ENCODE measurements around the gene ALG14.
"Not testable (repeated sequence)": the region's sequence is repeated elsewhere in the genome, so short reads cannot be mapped to it uniquely, and the experiment has no call there.

ALG14 gene

GRCh38 chr1:95005584-95005983 is 67.2 kb downstream of the ALG14 start:
- DNase-seq = no peak

GRCh38 chr1:95004013-95004412 is 68.7 kb downstream of the ALG14 start:
- no peak for DNase-seq

- no peak for DNase-seq
Measured at GRCh38 chr1:95003433-95003738, 69.4 kb downstream of the ALG14 start.

GRCh38 chr1:95002540-95003432 is 70.0 kb downstream of the ALG14 start:
- DNase-seq = no peak

- DNase-seq = no peak
Measured at GRCh38 chr1:95002164-95002539, 70.6 kb downstream of the ALG14 start.

- no peak for DNase-seq
Measured at GRCh38 chr1:94999456-95000131, 73.2 kb downstream of the ALG14 start.

GRCh38 chr1:94998748-94999147 is 74.0 kb downstream of the ALG14 start:
- DNase-seq = no peak

GRCh38 chr1:94998114-94998513 is 74.6 kb downstream of the ALG14 start:
- DNase-seq = no peak

GRCh38 chr1:94995536-94995935 is 77.2 kb downstream of the ALG14 start:
- DNase-seq = not testable (repeated sequence)

- no peak for DNase-seq
Measured at GRCh38 chr1:94994805-94995204, 77.9 kb downstream of the ALG14 start.

GRCh38 chr1:94993931-94994645 is 78.7 kb downstream of the ALG14 start:
- DNase-seq = no peak

GRCh38 chr1:94992863-94993563 is 79.7 kb downstream of the ALG14 start:
- no peak for DNase-seq

- no peak for DNase-seq
Measured at GRCh38 chr1:94992161-94992560, 80.6 kb downstream of the ALG14 start.

GRCh38 chr1:94989911-94990473 is 82.8 kb downstream of the ALG14 start:
- no peak for DNase-seq

- DNase-seq = no peak
Measured at GRCh38 chr1:94989398-94989797, 83.4 kb downstream of the ALG14 start.

- no peak for DNase-seq
Measured at GRCh38 chr1:94988356-94988755, 84.4 kb downstream of the ALG14 start.

- no peak for DNase-seq
Measured at GRCh38 chr1:94986783-94987182, 86.0 kb downstream of the ALG14 start.

GRCh38 chr1:94983171-94983739 is 89.5 kb downstream of the ALG14 start:
- no peak for DNase-seq

- no peak for DNase-seq
Measured at GRCh38 chr1:94982398-94982797, 90.4 kb downstream of the ALG14 start.

GRCh38 chr1:94981575-94981973 is 91.2 kb downstream of the ALG14 start:
- DNase-seq = no peak

GRCh38 chr1:94980582-94981574 is 91.9 kb downstream of the ALG14 start:
- no peak for DNase-seq
